ENCODE data around the gene NFKBIL1. TPM values are rescaled to one million over a fixed set of nuclear protein-coding genes. Genes with fewer than 3 reads are reported as not detected.
"Not testable (repeated sequence)": the region's sequence is repeated elsewhere in the genome, so short reads cannot be mapped to it uniquely, and the experiment has no call there.

NFKBIL1 gene
- total RNA-seq, 3 donors from 2014 or later: 22.3 to 34.7 (median 26.5) TPM

- Histone ChIP-seq H3K36me3 (no peaks in the 10 kb centered on the region), H3K27ac (no peak overlapping the region), H3K9me3 (no peaks in the 10 kb centered on the region), H3K4me3 (no peak overlapping the region), H3K4me1 (no peaks in the 10 kb centered on the region), H3K27me3 (no peaks in the 10 kb centered on the region)
- TF ChIP-seq CTCF (IDR thresholded peaks at IDR 0.05) (no peak), POLR2AphosphoS5 (IDR thresholded peaks at IDR 0.05) (no peak), POLR2A (IDR thresholded peaks at IDR 0.05) (no peak)
- intact Hi-C loops (cut with DNase I; ENCODE audit: low total_unique reads): no loop called here
- DNase-seq (ENCODE audit: low spot score in 2 of 2): no peak
Observed at GRCh38 chr6:31586599-31587281, 39.3 kb downstream of the NFKBIL1 start.

GRCh38 chr6:31587791-31588777 is 40.7 kb downstream of the NFKBIL1 start:
- H3K36me3 ChIP-seq: no peaks in the 10 kb centered on the region
- TF ChIP-seq POLR2A (IDR thresholded peaks at IDR 0.05) (no peak), POLR2AphosphoS5 (IDR thresholded peaks at IDR 0.05) (no peak)
- intact Hi-C loops (cut with DNase I; ENCODE audit: low total_unique reads): no loop called here
- no peaks in the 10 kb centered on the region for H3K4me1 ChIP-seq
- DNase-seq (ENCODE audit: low spot score in 2 of 2): no peak
- H3K9me3 ChIP-seq: no peaks in the 10 kb centered on the region
- no peak overlapping the region for H3K4me3 ChIP-seq
- H3K27ac ChIP-seq: no peak overlapping the region
- H3K27me3 ChIP-seq: no peaks in the 10 kb centered on the region

- DNase-seq (ENCODE audit: low spot score in 2 of 2): no peak
Observed at GRCh38 chr6:31588871-31589650, 41.7 kb downstream of the NFKBIL1 start.

GRCh38 chr6:31590691-31591090 is 43.3 kb downstream of the NFKBIL1 start:
- not testable (repeated sequence) for H3K4me1 ChIP-seq; H3K9me3 ChIP-seq; DNase-seq (ENCODE audit: low spot score in 2 of 2); H3K36me3 ChIP-seq; H3K27ac ChIP-seq; H3K27me3 ChIP-seq; H3K4me3 ChIP-seq
- intact Hi-C loops (cut with DNase I; ENCODE audit: low total_unique reads): loop anchor here (5.0 kb wide), 1 partner anchor 43 kb away; the partner anchor contains the start of genes ATP6V1G2 and NFKBIL1

More at GRCh38 chr6:31588871-31589650, 41.7 kb downstream of the NFKBIL1 start:
- TF ChIP-seq CTCF (IDR thresholded peaks at IDR 0.05): no peak
- no peak for TF ChIP-seq POLR2A (IDR thresholded peaks at IDR 0.05)
- TF ChIP-seq POLR2AphosphoS5 (IDR thresholded peaks at IDR 0.05): no peak
- Histone ChIP-seq H3K4me3 (no peak overlapping the region), H3K36me3 (no peaks in the 10 kb centered on the region), H3K4me1 (no peaks in the 10 kb centered on the region), H3K27me3 (no peaks in the 10 kb centered on the region), H3K9me3 (no peaks in the 10 kb centered on the region), H3K27ac (no peak overlapping the region)
- intact Hi-C loops (cut with DNase I; ENCODE audit: low total_unique reads): no loop called here

- Histone ChIP-seq H3K4me3 (no peak overlapping the region), H3K27ac (no peak overlapping the region), H3K4me1 (no peaks in the 10 kb centered on the region), H3K9me3 (no peaks in the 10 kb centered on the region), H3K27me3 (no peaks in the 10 kb centered on the region), H3K36me3 (no peaks in the 10 kb centered on the region)
- DNase-seq (ENCODE audit: low spot score in 2 of 2): no peak
- intact Hi-C loops (cut with DNase I; ENCODE audit: low total_unique reads): loop anchor here (5.0 kb wide), 1 partner anchor 45 kb away; the partner anchor contains the start of genes ATP6V1G2 and NFKBIL1
- no peak for TF ChIP-seq POLR2AphosphoS5 (IDR thresholded peaks at IDR 0.05)
- TF ChIP-seq POLR2A (IDR thresholded peaks at IDR 0.05): no peak
- TF ChIP-seq CTCF (IDR thresholded peaks at IDR 0.05): no peak
Observed at GRCh38 chr6:31592396-31592771, 45.0 kb downstream of the NFKBIL1 start.

Data from breast epithelium (tissue), 4 donors.